Measurements from ENCODE around the gene IFNE. TPM values are rescaled to one million over a fixed set of nuclear protein-coding genes. Genes with fewer than 3 reads are reported as not detected.

The IFNE gene
- total RNA-seq, 1 donor from 2014 or later, result not detected

DNA sequence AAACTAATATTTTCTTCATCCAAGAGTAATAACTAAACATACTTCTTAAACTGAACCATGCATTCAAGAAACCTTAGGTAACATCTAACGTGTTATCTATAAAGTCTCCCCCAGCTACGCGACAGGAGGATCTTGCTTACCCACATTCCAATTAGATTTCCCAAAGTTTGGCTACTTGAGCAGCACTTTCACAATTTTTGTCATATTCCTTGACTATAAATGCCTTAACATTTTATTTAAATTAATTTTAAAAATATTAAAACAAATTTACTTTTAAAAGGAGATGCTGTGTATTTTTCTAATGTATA is 25.3 kb upstream of the IFNE start:
- intact Hi-C loops (cut with micrococcal nuclease), result no loop called here
- Mint-ChIP-seq H3K27ac (no peak overlapping the region), H3K36me3 (ENCODE audit: low read depth) (no peaks in the 10 kb centered on the region), H3K9me3 (no peaks in the 10 kb centered on the region), H3K4me3 (no peak overlapping the region), H3K27me3 (peaks cover 2% of the 10 kb centered on the region), H3K4me1 (peaks cover 2% of the 10 kb centered on the region)
- DNase-seq, result no peak

DNA sequence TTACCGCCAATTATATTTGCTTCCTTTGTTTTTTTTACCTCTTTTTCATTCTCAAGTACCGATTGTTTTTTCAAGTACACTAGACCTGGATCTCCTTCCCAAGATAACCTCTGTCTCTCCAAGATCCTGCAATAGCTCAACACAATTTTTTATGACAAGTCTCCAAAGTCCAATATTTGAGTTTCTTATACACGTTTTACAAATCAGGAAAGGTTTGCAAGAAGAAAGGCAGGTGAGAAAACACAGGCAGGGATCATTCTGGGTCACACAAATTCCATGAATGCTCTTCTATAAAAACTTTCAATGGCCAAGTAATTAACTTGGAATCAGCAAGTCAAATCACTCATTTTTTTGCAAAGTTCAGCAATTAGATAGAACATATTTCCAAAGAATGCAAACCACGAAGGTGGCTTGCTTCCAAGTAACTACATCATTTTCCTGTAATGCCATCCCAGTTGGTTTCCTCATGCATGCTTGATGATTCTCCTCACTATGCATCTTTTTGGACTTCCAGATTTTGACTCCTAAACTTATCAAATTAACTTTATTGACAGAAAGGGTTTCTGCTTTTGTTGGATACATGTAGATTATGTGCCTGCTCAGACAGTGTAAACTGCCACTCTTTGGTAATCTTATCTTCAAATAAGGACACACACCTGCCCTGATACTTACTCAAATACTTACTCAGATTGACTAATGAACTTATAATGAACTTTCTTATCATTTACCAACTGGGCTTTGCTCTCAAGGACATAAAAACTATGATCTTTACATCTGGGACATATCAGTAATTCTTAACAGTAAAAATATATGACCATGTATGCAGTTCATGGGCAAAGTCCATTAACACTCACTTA is 24.7 kb upstream of the IFNE start:
- H3K36me3 Mint-ChIP-seq (ENCODE audit: low read depth), result no peaks in the 10 kb centered on the region
- DNase-seq, result no peak
- H3K27ac Mint-ChIP-seq, result no peak overlapping the region
- no peak overlapping the region for H3K4me3 Mint-ChIP-seq
- peaks cover 2% of the 10 kb centered on the region for H3K4me1 Mint-ChIP-seq
- intact Hi-C loops (cut with micrococcal nuclease), result no loop called here
- H3K27me3 Mint-ChIP-seq, result peaks cover 2% of the 10 kb centered on the region
- H3K9me3 Mint-ChIP-seq, result no peaks in the 10 kb centered on the region

DNA sequence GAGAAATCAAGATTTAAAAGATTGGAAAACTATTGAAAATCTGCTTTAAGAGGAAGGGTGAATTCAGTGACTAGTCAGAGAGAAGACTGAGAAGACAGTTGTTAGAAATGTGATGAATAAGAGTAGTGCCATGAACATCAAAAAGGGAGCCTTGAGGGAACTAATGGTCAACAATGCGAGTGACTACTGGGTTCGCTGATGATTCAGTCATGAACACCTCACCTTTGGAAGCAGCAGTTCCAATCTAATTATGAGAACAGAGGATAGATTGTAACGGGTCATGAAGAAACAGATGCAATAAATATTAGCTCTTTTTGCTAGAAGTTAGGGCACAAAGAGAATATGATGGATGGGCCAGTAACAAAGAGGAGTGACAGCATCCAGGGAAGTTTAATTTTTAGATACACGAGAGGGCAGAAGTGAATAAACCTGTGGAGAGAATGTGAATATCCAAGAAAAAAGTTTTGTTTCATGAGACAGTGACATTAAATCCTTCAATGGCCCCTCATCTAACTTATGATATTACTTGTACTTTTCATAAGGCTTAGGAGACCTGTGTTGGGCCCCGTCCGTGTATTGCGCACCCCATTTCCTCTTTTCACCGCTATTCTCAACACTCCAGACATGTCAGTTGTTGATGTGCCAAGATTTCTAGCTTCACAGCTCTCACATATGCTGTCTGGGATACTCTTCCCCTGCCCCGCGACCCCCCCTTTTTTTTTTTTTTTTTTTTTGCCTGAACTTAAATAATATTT is 23.5 kb upstream of the IFNE start:
- DNase-seq, result no peak
- Mint-ChIP-seq H3K36me3 (ENCODE audit: low read depth) (no peaks in the 10 kb centered on the region), H3K4me1 (peaks cover 2% of the 10 kb centered on the region), H3K27me3 (peaks cover 2% of the 10 kb centered on the region), H3K27ac (no peak overlapping the region), H3K9me3 (no peaks in the 10 kb centered on the region), H3K4me3 (no peak overlapping the region)
- intact Hi-C loops (cut with micrococcal nuclease), result no loop called here

DNA sequence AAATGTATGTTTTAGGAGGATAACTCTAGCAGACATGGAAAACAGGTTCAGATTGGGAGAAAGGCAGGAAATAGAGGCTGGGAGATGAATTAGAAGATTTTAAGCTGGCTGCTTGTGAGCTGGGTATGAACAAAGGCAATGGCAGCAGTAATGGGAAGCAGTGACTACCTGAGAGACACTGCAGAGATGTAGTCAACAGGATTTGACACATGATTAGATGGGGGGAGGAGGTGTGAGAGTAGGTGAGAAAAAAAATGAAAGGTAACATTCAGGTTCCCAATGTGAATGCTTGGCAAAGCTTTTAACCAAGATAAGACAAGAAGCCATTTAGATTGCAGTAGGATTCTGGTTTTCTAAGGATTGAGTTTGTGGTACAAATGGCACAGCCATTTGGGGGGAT is 22.8 kb upstream of the IFNE start:
- Mint-ChIP-seq H3K27ac (no peak overlapping the region), H3K4me1 (peaks cover 2% of the 10 kb centered on the region), H3K27me3 (peaks cover 2% of the 10 kb centered on the region), H3K9me3 (no peaks in the 10 kb centered on the region), H3K36me3 (ENCODE audit: low read depth) (no peaks in the 10 kb centered on the region), H3K4me3 (no peak overlapping the region)
- no peak for DNase-seq
- intact Hi-C loops (cut with micrococcal nuclease), result no loop called here

DNA sequence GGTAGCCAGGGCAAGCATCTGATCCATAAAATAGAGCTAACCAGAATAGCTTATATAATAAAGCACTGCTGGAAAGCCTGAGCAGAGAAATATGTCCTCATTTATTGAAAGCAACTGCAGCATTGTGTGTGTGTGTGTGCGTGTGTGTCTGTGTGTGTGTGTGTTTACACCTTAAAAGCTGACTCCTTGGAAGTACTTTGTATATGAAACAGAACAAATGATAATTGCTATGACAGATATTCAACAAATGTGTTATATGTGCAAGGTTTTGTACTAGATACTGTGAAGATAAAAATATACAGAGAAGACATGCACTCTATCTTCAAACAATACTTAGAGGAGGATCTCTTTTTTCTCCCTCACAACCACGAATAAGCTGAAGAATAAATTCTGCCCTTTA is 22.0 kb upstream of the IFNE start:
- intact Hi-C loops (cut with micrococcal nuclease), result no loop called here
- no peak for DNase-seq
- H3K4me1 Mint-ChIP-seq, result peaks cover 2% of the 10 kb centered on the region
- no peaks in the 10 kb centered on the region for H3K9me3 Mint-ChIP-seq
- no peak overlapping the region for H3K27ac Mint-ChIP-seq
- peaks cover 2% of the 10 kb centered on the region for H3K27me3 Mint-ChIP-seq
- H3K36me3 Mint-ChIP-seq (ENCODE audit: low read depth), result no peaks in the 10 kb centered on the region
- H3K4me3 Mint-ChIP-seq, result no peak overlapping the region

DNA sequence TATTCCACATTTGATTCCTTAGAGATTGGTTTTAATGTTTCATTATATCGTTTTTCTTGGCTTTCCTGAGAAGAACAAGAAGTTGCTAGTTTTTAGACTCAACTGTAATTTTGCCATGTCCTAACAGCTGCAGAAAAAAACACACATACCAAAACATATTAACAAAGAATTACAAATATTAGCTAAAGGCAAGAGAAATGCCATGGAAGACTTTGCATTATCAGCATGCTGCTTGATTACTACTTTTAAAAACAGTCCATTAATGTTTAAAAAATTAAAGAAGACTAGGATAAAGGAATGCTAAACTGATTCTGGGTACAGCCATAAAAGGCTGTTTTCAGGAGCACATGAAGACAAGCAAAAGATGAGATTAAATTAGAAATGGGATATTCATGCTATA is 20.5 kb upstream of the IFNE start:
- intact Hi-C loops (cut with micrococcal nuclease), result no loop called here
- H3K27me3 Mint-ChIP-seq, result no peaks in the 10 kb centered on the region
- H3K4me3 Mint-ChIP-seq, result no peak overlapping the region
- peaks cover 2% of the 10 kb centered on the region for H3K4me1 Mint-ChIP-seq
- no peaks in the 10 kb centered on the region for H3K9me3 Mint-ChIP-seq
- no peak overlapping the region for H3K27ac Mint-ChIP-seq
- DNase-seq, result no peak
- H3K36me3 Mint-ChIP-seq (ENCODE audit: low read depth), result no peaks in the 10 kb centered on the region

DNA sequence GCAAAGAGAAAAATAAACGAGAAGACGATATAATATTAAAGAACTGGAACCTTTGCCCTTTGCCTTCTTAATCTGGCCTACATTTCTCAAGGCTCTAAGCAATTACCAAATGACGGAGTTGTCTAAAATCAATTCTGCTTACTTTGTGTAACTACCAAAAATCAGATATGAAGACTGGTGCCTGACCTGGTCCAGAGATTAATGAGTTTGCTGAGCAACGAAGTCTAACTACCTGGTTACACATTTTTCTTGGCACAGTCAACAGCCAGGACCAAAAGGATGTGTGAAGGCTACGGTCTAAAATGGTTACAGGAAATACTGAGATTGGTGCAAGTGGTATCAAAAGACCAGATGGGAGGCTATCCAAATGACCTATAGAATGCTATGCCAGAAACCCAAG is 17.8 kb upstream of the IFNE start:
- H3K4me3 Mint-ChIP-seq, result no peak overlapping the region
- H3K9me3 Mint-ChIP-seq, result no peaks in the 10 kb centered on the region
- intact Hi-C loops (cut with micrococcal nuclease), result no loop called here
- no peaks in the 10 kb centered on the region for H3K36me3 Mint-ChIP-seq (ENCODE audit: low read depth)
- H3K4me1 Mint-ChIP-seq, result no peaks in the 10 kb centered on the region
- no peak overlapping the region for H3K27ac Mint-ChIP-seq
- peaks cover 2% of the 10 kb centered on the region for H3K27me3 Mint-ChIP-seq
- DNase-seq, result no peak

DNA sequence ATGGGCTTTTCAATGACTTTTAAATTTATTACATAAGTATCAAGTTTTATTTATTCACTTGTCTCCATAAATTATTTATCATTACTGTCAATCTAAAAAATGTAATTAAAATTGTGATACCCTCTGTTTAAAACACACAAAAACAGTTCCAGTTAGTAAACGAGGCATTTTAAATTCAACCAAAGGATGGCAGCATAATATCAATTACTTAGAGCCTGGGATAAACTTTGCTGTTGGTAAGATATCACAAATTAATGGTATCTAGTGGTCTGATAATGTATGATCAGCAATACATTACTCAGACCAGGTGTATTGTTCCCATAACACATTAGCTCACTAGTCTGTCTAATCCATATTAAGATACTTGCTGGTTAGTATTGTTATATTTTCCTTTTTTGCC is 9.6 kb upstream of the IFNE start:
- H3K27me3 Mint-ChIP-seq, result peaks cover 2% of the 10 kb centered on the region
- no peak for DNase-seq
- no peaks in the 10 kb centered on the region for H3K9me3 Mint-ChIP-seq
- no peaks in the 10 kb centered on the region for H3K36me3 Mint-ChIP-seq (ENCODE audit: low read depth)
- intact Hi-C loops (cut with micrococcal nuclease), result no loop called here
- no peaks in the 10 kb centered on the region for H3K4me1 Mint-ChIP-seq
- H3K4me3 Mint-ChIP-seq, result no peak overlapping the region
- no peak overlapping the region for H3K27ac Mint-ChIP-seq

DNA sequence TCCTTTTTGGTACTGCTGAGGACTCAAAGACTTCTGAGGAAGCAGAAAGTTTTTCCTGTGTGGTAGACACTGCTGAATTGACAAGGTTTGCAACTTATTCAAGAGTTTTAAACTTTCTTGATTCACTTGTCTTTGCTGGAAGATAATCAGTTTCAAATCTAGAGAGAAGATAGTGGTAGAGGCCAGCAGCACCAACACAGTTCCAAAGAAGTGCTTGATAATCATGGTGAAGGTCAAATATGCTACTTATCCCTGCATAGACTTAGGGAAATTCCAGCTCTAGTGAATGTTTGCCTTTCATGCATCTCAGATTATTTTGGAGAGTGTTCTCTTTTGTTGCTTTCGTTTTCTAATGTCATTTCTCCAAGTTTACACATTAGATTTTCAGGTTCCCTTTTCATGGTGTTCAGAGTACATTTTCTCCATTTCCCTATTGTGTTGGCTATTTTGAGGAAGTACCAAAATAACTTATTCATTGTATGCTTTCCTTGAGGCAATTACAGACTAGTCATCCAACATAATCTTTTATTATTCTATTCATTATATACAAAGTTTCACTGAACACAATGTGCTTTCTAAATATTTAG is 550 bp downstream of the IFNE start:
- Mint-ChIP-seq H3K4me3 (no peak overlapping the region), H3K27ac (no peak overlapping the region), H3K36me3 (ENCODE audit: low read depth) (no peaks in the 10 kb centered on the region), H3K27me3 (peaks cover 9% of the 10 kb centered on the region), H3K9me3 (no peaks in the 10 kb centered on the region), H3K4me1 (peaks cover 2% of the 10 kb centered on the region)
- intact Hi-C loops (cut with micrococcal nuclease), result no loop called here
- DNase-seq, result no peak

DNA sequence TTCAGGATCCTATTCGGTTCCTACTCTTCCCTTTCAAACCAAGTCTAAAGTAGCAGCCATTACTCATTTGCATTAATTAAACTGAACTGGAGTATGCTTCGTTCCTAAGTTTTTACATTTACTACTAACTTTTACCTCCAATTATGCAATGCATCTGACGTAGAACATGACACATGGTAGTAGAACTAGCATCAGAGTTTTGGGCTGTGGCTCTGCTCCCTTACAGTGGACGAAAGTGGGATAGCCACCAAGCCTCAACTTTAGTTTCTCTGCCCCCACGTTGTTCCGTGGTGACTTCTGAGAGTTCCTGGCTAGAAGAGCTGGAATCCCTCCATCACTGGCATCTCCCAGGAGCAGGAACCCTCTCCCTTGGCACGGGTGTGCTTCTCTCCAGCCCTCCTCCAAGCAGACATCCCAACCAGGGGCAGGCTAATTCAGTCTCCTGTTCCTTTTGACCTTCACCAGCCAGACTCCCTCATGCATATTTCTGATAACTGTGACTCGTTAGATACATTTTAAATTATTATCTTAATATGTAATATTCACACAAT is 2.9 kb downstream of the IFNE start:
- Mint-ChIP-seq H3K27ac (no peak overlapping the region), H3K4me3 (no peak overlapping the region), H3K9me3 (no peaks in the 10 kb centered on the region), H3K36me3 (ENCODE audit: low read depth) (no peaks in the 10 kb centered on the region), H3K4me1 (peaks cover 2% of the 10 kb centered on the region), H3K27me3 (peaks cover 11% of the 10 kb centered on the region)
- intact Hi-C loops (cut with micrococcal nuclease), result no loop called here
- DNase-seq, result no peak

DNA sequence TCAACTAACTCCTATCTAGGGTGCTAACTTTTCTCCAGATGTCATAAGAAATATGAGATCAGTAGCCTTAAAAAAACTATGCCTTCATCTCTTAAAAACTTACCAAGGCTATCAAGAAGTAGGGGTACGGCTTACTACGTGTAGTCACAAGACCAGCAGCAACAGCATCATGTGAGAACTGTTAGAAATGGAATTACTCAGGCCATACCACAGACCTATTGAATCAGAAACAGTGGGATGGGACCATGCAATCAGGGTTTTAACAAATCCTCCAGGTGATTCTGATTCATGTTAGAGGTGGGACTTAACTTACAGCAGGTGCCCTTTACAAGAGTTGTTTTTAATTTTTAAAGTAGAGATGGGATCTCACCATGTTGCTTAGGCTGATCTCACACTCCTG is 4.6 kb downstream of the IFNE start:
- H3K27ac Mint-ChIP-seq, result no peak overlapping the region

DNA sequence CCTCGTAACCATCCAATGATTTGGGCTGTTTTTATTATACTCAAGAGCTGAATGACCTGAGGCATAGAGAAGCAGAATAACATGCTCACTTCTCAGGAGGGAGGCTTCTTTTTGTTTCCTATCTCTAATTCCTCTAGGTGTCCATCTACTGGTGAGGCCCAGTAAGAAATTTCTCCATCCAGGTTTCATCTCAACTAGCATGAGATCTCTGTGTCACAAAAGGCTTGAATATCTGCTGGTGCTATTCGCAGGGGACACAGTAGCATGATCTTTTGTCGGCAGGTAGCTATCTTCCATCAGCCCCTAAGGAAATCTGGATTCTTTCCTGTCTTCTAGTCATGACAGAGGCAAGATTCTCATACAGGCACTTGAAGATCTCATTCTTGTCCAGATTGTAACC is 8.9 kb downstream of the IFNE start:
- no peak overlapping the region for H3K4me3 Mint-ChIP-seq
- no peaks in the 10 kb centered on the region for H3K4me1 Mint-ChIP-seq
- H3K36me3 Mint-ChIP-seq (ENCODE audit: low read depth), result no peaks in the 10 kb centered on the region
- no peak overlapping the region for H3K27ac Mint-ChIP-seq
- intact Hi-C loops (cut with micrococcal nuclease), result no loop called here
- DNase-seq, result no peak
- peaks cover 12% of the 10 kb centered on the region for H3K27me3 Mint-ChIP-seq
- H3K9me3 Mint-ChIP-seq, result no peaks in the 10 kb centered on the region

More for the DNA sequence above, 4.6 kb downstream of the IFNE start:
- intact Hi-C loops (cut with micrococcal nuclease), result no loop called here
- no peak overlapping the region for H3K4me3 Mint-ChIP-seq
- no peaks in the 10 kb centered on the region for H3K9me3 Mint-ChIP-seq
- peaks cover 2% of the 10 kb centered on the region for H3K4me1 Mint-ChIP-seq
- DNase-seq, result no peak
- peaks cover 13% of the 10 kb centered on the region for H3K27me3 Mint-ChIP-seq
- H3K36me3 Mint-ChIP-seq (ENCODE audit: low read depth), result no peaks in the 10 kb centered on the region

DNA sequence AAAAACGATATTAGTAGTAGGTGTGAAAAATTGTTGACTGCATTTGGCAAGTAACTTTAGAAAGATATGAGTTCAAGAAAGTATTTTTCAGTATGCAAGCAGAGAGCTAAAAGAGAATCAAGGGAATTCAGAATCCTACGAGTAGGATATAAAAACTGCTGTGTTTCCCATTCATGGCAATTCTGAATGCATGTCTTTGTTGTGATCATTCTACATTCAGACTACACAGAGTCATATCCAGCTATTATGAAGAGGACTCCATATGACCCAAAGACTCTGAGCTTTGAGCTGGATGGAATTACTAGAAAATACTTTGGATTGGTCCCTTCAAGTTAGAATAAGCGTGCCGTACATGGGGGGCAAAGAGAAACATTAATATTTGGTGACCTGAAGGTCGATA is 12.0 kb downstream of the IFNE start:
- Mint-ChIP-seq H3K27me3 (peaks cover 20% of the 10 kb centered on the region), H3K27ac (no peak overlapping the region), H3K36me3 (ENCODE audit: low read depth) (no peaks in the 10 kb centered on the region), H3K4me3 (no peak overlapping the region), H3K9me3 (no peaks in the 10 kb centered on the region), H3K4me1 (no peaks in the 10 kb centered on the region)
- no peak for DNase-seq
- intact Hi-C loops (cut with micrococcal nuclease), result no loop called here

DNA sequence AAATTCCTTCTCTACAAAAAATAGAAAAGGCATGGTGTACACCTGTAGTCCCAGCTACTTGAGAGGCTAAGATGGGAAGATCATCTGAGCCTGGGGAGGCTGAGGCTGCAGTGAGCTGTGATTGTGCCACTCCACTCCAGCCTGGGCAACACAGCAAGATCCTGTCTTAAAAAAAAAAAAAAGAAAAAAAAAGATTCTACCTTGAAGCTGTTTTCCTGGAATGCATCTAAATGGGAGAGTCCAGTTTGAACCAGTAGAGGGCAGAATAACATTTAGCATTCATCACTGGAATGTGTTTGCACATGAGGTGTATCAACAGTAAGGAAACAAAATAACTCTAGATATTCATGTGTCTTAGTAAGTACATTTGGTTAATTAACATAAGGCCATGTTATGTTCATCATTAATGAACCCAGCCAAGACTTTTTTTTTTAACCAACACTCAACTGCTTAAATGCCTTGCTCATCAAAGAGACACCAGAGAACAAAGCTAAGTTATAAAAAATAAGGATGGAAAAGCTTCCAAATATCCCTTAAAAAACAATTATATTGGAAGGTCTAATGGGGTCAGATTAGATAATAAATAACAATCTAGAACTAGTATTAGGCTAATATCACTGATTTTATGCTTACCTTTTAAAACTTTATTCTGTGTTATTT is 16.1 kb downstream of the IFNE start:
- Mint-ChIP-seq H3K4me1 (no peaks in the 10 kb centered on the region), H3K27ac (no peak overlapping the region), H3K4me3 (no peak overlapping the region), H3K27me3 (peaks cover 28% of the 10 kb centered on the region), H3K36me3 (ENCODE audit: low read depth) (no peaks in the 10 kb centered on the region), H3K9me3 (no peaks in the 10 kb centered on the region)
- peak; percentile 80 for DNase-seq
- intact Hi-C loops (cut with micrococcal nuclease), result loop anchor here (1.0 to 2.0 kb wide), 2 partner anchors 243 to 323 kb away; no protein-coding TSS in a partner anchor

Measured in activated CD4-positive, alpha-beta T cell treated with anti-CD3 and anti-CD28 coated beads, Interleukin-2, amount 10 ng/mL, durations not matched to agents 24 days and 14 days (primary cell).